GM10847 (cell line): ENCODE data around the gene SLPI.

ENCODE experiments used
- POLR2A ChIP-seq: IDR thresholded peaks from 2 replicates; pipeline ENCODE4 v1.6.1; 2011; ENCODE audit not compliant: insufficient read length; ENCODE audit errors: extremely low read depth

Gene SLPI

DNA sequence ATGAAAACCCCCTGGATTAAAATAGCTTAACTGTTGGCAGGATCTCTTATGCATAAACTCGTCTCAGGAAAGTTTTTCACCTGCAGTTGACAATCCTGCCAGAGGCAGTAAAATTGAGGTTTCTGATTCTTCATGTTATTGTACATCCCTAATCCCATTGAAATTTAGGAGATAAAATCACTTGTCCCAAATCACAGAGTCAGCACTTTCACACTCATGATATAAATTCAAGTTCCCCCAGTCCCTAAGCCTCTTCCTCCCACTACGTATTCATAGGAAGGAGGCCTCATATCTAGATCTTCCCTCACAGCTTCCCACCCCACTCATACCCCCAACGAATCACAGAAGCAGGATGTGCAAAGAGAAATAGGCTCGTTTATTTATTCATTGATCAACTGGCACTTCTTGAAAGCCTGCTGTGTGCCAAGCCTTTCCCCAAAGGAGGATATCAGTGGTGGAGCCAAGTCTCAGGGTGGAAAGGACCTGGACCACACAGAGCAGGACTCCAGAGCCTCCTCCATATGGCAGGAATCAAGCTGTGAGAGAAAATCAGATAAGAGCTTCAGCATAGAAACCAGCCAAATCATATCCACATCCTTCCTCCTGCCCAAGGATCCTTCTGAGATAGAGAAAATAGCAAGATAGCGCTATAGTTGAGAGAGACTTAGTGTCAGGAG, 2.3 kb downstream of the SLPI start:
- no peak for TF ChIP-seq POLR2A

DNA sequence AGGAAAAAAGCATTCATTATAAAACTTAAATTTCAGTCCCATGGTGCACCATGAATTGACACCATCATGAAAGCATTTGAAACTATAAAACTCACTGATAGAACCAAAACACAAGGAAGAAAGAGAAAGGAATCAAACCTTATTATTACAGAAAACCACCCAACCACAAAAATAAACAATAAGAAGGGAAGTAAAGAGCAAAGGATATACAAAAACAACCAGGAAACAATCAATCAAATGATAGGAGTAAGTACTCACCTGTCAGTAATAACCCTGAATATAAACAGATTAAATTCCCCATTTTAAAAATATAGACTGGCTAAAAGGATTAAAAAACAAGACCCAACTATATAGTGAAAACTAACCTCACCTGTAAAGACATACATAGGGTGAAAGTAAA, 5.8 kb downstream of the SLPI start:
- TF ChIP-seq POLR2A: no peak

DNA sequence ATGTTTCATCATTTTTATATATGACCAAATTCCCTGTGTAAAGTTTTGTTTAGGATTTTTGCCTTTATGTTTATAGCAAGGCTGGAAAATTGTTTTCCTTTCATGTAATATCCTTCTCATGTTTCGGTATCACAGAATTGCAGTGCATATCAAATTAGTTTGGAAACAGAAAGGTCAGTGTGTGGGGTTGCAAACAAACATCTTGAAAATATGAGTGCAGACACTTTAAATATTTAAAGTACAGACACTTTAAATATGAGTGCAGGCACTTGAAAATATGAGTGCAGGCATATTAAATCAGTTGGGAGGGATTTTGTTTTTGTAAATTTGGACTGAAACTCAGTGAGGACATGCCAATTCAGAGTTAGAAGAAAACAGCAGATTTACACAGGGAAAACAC, 6.5 kb downstream of the SLPI start:
- TF ChIP-seq POLR2A: no peak

DNA sequence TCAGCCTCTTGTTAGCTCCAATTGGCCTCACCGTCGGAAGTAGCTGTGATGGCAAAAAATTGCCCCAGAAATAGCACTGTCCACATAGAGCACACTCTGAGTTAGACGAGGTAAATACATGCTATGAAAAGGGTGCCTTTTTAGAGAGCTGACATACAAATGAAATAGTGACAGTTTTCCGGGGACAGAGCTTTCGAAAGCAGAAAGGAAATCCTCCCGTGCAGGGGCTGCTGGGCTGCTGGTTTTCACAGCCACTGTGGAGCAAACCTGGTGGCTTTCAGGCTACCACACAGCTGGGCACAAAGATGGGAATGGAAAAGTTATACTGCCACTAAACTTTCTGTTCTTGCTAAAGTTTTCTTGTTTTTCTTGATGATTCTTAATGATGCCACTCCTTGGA, 8.3 kb downstream of the SLPI start:
- TF ChIP-seq POLR2A: no peak

DNA sequence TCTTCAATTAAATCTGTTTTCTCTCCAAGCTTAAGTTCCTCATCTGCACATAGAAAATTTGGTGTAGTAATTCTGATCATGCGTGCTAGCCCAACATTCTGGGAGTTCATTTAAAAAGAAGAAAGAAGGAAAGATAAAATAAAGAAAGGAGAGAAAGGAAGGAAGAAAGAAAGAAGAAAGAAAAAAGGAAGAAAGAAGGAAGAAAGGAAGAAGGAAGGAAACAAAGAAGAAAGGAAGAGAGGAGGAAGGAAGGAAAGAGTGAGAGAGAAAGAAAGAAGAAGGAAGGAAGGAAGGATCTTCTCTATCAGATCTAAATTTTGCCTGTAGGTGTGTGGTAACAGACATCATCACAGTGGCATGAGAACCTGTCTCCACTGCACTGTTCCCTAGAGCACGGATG, 16.2 kb downstream of the SLPI start:
- no peak for TF ChIP-seq POLR2A

DNA sequence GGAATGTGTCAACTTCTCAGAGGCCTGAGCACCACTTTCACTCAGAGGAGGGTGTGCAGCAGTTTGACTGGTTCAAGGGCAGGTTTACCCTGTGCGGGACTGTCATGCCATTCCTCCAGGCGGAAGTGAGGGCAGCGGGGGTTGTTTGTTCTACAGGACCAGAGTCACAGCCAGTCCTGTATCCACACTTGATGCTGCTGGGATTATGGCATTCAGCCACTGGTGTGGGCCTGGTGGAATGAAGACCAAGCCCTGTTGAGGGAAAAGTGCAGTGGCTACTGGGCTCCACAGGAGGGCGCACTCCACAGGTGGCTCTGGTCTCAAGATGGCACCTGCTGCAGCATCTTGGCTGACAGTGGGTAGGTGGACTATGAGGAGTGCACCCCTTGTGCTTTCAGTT, 18.4 kb downstream of the SLPI start:
- TF ChIP-seq POLR2A: no peak

DNA sequence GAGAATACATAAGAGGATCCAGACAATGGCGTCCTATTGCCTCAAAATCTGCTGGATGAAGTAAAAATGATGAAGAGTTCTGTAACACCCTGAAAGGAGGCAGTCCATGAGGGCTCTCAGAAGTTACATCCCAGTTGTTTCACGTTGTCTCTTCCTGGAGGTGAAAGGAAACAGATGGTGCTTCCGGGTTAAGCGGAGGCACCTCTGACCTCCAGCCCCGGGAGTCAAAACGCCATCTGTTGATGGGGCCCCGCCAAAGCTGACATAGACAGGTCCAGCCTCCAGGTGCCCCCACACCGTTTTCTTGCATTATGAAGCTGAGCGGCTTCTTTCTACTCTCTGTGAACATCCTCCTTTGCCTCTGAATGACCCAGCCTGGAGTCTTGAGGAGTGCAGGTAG, 23.7 kb downstream of the SLPI start:
- TF ChIP-seq POLR2A: no peak

DNA sequence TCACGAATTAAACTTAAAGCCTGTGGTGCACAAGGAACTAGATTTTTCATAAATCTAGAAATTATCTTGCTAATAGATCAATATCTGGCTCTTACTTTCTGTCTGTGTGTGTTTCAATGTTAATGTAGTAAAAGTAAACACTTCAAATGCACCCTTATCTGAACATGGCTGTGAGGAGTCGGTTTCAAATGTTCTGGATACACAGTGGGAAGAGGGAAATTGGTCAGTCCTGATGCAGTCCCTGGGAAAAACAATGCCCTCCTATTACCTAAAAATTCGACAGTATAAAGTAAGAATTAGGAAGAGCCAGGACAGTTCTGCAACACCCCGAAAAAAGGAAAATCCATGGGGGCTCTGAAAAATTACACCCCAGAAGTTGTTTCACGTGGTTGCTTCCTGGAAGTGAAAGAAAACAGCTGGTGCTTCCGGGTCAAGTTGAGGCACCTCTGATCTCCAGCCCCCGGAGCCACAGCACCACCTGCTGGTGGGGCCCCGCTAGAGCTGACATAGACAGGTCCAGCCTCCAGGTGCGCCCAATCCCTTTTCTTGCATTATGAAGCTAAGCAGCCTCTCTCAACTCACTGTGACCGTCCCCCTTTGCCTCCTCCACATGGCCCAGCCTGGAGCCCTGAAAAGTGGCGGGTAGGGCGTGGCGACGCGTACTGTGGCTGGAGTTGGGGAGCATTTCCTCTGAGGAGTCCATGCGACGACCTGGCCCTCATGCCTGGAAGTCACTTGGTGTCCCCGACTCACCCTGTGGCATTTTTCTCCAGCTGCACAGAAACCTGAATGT, 24.9 kb downstream of the SLPI start:
- TF ChIP-seq POLR2A: no peak

DNA sequence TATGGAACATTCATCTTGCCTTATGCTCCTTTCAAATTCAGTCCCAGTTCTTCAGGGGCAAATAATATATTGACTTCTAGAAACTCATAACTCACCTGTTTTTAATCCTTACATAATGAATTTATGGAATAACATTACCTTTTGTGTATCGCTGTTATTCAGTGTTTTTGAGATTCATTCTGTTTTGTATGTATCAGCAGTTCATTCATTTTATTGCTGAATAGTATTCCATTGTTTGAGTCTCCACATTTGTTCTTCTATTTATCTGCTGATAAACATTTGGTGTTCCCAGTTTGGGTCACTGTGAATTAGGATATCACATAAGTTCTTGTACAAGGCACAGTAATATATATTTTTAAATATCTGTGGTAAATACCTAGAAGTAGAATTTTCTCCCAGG, 28.1 kb downstream of the SLPI start:
- no peak for TF ChIP-seq POLR2A

DNA sequence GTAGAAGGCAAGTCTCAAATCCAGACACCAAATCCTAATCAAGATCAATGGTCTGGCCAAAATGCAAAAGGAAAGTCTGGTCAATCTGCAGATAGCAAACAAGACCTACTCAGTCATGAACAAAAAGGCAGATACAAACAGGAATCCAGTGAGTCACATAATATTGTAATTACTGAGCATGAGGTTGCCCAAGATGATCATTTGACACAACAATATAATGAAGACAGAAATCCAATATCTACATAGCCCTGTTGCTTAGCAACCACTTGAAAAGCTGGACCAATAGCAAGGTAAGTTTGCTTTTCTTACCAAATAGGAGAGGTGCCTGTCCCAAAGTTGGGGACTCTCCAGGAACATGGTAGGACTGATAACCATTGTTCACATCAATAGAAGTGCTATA, 31.2 kb downstream of the SLPI start:
- TF ChIP-seq POLR2A: no peak

DNA sequence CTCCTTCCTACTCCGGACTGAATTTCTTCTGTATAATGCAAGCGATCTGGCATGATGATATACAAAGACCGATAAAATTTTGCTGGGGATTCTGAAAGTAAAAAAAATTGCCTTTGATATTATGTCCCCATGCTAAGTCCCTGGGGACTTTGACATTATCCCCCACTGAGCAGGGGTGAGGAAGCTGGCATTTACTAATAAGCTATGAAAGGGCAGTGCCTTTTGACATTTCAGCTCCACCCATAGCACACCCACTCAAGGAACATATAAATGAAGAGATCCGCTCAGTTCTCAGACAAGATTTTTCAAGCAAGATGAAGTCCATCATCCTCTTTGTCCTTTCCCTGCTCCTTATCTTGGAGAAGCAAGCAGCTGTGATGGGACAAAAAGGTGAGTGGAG, 33.3 kb downstream of the SLPI start, which contains the start of gene SEMG2:
TSS of gene SEMG2 (plus strand) at position 298 of the 400 bp plus-strand sequence. CDS start at position 315, 17 bp downstream.
- no peak for TF ChIP-seq POLR2A

DNA sequence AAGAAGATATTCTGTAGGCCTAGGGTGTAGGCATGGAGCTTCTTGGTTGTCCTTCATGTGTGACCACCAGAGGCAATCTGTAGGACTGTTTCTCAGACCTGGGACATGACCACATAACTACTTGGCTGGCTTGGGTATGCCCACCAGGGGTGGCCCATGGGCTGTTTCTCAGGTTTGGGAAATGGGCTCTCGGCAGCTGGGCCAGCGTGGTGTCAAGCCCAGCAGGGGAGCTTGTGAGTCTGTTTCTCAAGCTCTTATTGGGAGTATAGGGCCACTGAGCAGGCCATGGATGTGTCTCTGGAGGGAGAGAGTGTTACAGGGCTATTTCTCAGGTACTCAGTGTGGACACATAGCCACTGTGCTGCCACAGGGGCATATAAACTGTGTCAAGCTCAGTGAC, 35.7 kb downstream of the SLPI start:
- no peak for TF ChIP-seq POLR2A

DNA sequence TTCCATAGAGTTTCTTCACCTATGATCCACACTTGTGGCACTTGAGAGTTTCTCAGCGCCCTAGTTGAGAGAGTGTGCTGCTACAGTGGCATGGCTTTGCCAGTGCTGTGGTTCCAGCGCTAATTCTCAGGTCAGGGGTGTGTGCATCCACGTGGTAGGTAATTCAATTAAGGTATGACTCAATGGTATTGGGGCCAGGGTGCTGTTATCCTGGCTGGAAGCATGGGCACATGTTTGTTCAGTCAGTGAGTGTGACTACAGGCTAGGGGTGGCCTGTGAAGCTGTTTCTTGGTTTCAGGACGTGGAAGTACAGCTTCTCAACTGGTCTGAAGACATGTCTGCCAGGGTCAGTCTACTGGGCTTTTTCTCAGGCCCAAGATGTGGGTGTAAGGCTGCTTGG, 36.2 kb downstream of the SLPI start:
- TF ChIP-seq POLR2A: no peak

DNA sequence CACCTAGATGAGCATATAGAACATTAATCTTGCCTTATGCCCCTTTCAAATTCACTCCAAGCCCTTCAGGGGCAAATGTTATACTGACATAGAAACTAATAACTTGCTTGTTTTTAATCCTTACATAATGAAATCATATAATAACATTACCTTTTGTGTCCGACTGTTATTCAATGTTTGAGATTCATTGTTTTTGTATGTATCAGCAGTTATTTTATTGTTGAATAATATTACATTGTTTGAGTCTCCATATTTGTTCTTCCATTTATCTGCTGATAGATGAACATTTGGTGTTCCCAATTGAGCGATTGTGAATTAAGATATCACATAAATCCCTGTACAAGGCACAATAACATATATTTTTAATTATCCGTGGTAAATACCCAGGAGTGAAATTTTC, 41.5 kb downstream of the SLPI start:
- no peak for TF ChIP-seq POLR2A

DNA sequence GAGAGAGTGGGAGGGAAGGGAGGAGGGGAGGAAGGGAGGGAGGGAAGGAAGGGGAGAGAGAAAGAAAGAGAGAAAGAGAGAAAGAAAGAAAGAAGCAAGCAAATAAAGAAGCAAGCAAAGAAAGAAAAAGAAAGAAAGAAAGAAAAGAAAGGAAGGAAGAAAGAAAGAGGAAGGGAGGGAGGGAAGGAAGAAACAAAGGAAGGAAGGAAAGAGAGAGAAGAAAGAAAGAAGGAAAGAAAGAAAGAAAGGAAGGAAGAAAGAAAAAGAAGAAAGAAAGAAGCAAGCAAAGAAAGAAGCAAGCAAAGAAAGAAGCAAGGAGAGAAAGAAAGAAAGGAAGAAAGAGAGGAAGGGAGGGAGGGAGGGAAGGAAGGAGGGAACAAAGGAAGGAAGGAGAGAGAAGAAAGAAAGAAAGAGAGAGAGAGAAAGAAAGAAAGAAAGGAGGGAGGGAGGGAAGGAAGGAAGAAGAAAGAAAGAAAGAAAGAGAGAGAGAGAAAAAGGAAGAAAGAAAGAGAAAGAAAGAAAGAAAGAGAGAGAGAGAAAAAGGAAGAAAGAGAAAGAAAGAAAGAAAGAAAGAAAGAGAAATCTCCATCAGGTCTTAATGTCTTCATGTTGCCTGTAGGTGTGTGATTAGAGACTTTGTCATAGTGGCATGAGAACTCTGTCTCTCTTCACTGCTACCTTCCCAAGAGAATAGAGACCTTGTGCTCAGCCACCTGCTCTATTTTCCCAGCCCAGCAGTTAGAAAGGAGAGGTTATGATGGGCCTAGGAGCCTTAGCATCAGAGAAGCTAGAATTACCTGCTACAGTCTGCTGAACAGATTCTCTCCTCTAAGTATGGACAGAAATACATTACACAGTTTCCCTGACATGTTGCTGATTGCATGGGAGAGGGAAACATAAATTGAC, 42.5 kb downstream of the SLPI start:
- no peak for TF ChIP-seq POLR2A

DNA sequence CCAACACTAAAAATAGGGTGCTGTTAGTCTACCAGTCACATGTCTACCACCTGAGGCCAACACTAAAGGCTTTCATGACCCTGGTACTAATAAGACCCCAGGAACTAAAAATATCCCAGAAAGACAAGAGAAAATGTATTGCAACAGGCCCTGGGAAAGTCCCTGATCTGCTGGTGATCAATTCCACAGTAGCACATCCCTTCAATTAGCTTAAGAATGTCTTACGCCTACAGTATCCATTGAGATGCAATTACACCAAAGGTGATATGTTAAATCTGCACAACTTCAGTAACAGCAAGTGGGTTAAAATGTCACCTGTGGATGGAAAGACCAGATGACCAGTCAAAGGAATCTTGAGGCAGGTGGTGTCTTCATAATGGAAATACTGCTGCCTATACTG, 44.4 kb downstream of the SLPI start:
- no peak for TF ChIP-seq POLR2A
